ENCODE measurements around the gene CMPK2. TPM values are rescaled to one million over a fixed set of nuclear protein-coding genes. Genes with fewer than 3 reads are reported as not detected.

Gene CMPK2
- total and polyA plus RNA-seq, 2 experiments from 2014 or later, result 4.1 to 5.4 TPM

DNA sequence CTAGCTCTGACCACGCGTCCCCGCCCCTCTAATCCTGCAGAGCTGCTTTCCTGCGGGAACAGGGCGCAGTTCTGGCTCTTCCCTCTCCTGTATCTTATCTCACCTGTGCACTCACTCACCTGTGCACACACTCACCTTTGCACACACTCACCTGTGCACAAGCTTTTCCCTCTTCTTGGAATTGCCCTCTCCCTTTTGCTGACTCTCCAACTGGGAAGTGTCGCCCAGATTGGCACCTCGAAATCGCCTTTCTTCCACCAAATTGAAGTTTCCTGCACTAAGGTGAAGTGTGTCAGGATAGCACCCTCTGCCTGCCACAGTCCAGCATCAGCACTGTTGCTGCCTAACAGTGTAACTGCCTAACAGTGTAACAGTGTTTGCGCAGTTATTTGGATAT is 566 bp upstream of the CMPK2 start:
- H3K4me2 ChIP-seq, result peak overlapping the region; percentile 93
- H3K9me3 ChIP-seq (ENCODE audit: low read depth), result no peaks in the 10 kb centered on the region
- H3K4me1 ChIP-seq (ENCODE audit: insufficient read depth), result peaks cover 6% of the 10 kb centered on the region
- 9% methylated on average over 9 of the region's 9 CpGs for WGBS (ENCODE audit: low lambda C conversion rate, missing lambda C conversion rate)
- DNase-seq (ENCODE audit: low spot score), result peak; percentile 66
- no peak for TF ChIP-seq EZH2 (IDR thresholded peaks at IDR 0.05; ENCODE audit: borderline replicate concordance)
- TF ChIP-seq, protein P1, sequence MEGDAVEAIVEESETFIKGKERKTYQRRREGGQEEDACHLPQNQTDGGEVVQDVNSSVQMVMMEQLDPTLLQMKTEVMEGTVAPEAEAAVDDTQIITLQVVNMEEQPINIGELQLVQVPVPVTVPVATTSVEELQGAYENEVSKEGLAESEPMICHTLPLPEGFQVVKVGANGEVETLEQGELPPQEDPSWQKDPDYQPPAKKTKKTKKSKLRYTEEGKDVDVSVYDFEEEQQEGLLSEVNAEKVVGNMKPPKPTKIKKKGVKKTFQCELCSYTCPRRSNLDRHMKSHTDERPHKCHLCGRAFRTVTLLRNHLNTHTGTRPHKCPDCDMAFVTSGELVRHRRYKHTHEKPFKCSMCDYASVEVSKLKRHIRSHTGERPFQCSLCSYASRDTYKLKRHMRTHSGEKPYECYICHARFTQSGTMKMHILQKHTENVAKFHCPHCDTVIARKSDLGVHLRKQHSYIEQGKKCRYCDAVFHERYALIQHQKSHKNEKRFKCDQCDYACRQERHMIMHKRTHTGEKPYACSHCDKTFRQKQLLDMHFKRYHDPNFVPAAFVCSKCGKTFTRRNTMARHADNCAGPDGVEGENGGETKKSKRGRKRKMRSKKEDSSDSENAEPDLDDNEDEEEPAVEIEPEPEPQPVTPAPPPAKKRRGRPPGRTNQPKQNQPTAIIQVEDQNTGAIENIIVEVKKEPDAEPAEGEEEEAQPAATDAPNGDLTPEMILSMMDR (IDR thresholded peaks at IDR 0.05; ENCODE audit: poor library complexity), result peak; percentile 73
- H3K27ac ChIP-seq, result peak overlapping the region; percentile 72
- no peaks in the 10 kb centered on the region for H3K27me3 ChIP-seq
- no peaks in the 10 kb centered on the region for H3K36me3 ChIP-seq (replicated peaks; ENCODE audit: insufficient read depth, low read depth)
- no peaks in the 10 kb centered on the region for H3K79me2 ChIP-seq
- H4K20me1 ChIP-seq (ENCODE audit: insufficient read depth, poor library complexity, severe bottlenecking), result no peaks in the 10 kb centered on the region
- peak overlapping the region; percentile 96 for H2AFZ ChIP-seq
- H3K4me3 ChIP-seq, result peak overlapping the region; percentile 92
- H3K9me2 ChIP-seq (replicated peaks; ENCODE audit: insufficient read depth), result no peaks in the 10 kb centered on the region

DNA sequence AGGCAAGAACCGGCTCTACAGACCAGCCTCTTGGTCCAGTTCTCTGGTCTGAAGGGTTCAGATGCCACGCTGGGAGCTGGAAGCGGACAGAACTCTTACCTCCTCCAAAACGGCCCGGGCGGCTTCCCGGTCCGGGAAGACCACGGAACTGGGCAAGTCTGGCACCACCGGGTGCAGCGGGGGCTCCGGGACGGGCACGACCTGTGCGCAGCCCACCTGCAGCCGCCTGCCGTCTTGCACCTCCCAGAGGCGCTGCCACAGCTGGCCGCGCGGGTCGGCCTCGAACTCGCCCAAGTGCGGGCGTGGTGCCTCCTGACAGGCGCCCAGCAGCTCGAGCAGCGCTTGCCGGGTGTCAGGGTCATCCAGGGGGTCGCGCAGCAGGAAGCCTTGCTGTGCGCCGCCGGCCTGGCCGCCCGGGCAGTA is 773 bp downstream of the CMPK2 start:
- Histone ChIP-seq H3K9me2 (replicated peaks; ENCODE audit: insufficient read depth) (no peaks in the 10 kb centered on the region), H4K20me1 (ENCODE audit: insufficient read depth, poor library complexity, severe bottlenecking) (no peaks in the 10 kb centered on the region), H3K9me3 (ENCODE audit: low read depth) (no peaks in the 10 kb centered on the region), H3K79me2 (no peaks in the 10 kb centered on the region), H3K36me3 (replicated peaks; ENCODE audit: insufficient read depth, low read depth) (no peaks in the 10 kb centered on the region), H2AFZ (peak overlapping the region; percentile 96), H3K4me1 (ENCODE audit: insufficient read depth) (peaks cover 6% of the 10 kb centered on the region), H3K4me2 (peak overlapping the region; percentile 93), H3K27me3 (no peaks in the 10 kb centered on the region), H3K4me3 (peak overlapping the region; percentile 92), H3K27ac (no peak overlapping the region)
- DNase-seq (ENCODE audit: low spot score), result no peak
- 13% methylated on average over 34 of the region's 37 CpGs for WGBS (ENCODE audit: low lambda C conversion rate, missing lambda C conversion rate)
- TF ChIP-seq, protein P1 (IDR thresholded peaks at IDR 0.05; ENCODE audit: poor library complexity), result no peak
- TF ChIP-seq EZH2 (IDR thresholded peaks at IDR 0.05; ENCODE audit: borderline replicate concordance), result no peak
- TF ChIP-seq EZH2phosphoT487 (IDR thresholded peaks at IDR 0.05; ENCODE audit: low read depth, severe bottlenecking, unreplicated experiment), result no peak

DNA sequence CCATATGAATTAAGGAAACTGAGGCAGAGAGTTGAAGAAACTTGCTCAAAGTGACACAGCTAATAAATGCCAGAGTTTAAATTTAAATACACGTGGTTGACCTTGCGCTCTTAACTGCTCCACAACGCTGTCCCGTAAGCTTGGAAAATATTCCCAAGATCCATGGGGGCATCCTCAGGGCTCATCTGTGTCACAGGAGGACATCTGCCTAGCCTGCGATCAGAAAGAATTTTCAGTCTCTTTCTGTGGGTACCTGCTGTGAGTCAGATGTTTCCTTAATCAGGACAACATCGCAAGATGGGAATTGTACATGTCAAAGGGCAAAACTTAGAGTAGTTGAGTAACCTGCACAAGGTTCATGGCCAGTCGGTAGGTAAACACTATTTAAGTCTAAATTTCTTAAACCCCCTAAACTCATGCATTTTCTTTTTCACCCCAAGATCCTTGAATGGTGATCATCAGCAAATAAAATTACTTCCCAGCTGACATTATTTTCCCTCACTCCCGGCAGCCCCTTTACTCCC is 1.4 kb downstream of the CMPK2 start:
- H3K4me2 ChIP-seq, result peak overlapping the region; percentile 93
- H4K20me1 ChIP-seq (ENCODE audit: insufficient read depth, poor library complexity, severe bottlenecking), result no peaks in the 10 kb centered on the region
- H3K27ac ChIP-seq, result no peak overlapping the region
- H3K36me3 ChIP-seq (replicated peaks; ENCODE audit: insufficient read depth, low read depth), result no peaks in the 10 kb centered on the region
- H3K79me2 ChIP-seq, result no peaks in the 10 kb centered on the region
- no peaks in the 10 kb centered on the region for H3K27me3 ChIP-seq
- H2AFZ ChIP-seq, result no peak overlapping the region
- 68% methylated on average over 8 of the region's 8 CpGs for WGBS (ENCODE audit: low lambda C conversion rate, missing lambda C conversion rate)
- no peak overlapping the region for H3K4me3 ChIP-seq
- H3K9me3 ChIP-seq (ENCODE audit: low read depth), result no peaks in the 10 kb centered on the region
- peaks cover 6% of the 10 kb centered on the region for H3K4me1 ChIP-seq (ENCODE audit: insufficient read depth)
- no peaks in the 10 kb centered on the region for H3K9me2 ChIP-seq (replicated peaks; ENCODE audit: insufficient read depth)
- DNase-seq (ENCODE audit: low spot score), result no peak
- TF ChIP-seq EZH2 (IDR thresholded peaks at IDR 0.05; ENCODE audit: borderline replicate concordance) (no peak), EZH2phosphoT487 (IDR thresholded peaks at IDR 0.05; ENCODE audit: low read depth, severe bottlenecking, unreplicated experiment) (no peak)
- TF ChIP-seq, protein P1 (IDR thresholded peaks at IDR 0.05; ENCODE audit: poor library complexity), result no peak
